Measurements from ENCODE around the gene PLCB1. TPM values are rescaled to one million over a fixed set of nuclear protein-coding genes. Genes with fewer than 3 reads are reported as not detected.

PLCB1 gene
- total RNA-seq, 2 donors from 2014 or later, result 7.3 to 45.5 TPM

DNA sequence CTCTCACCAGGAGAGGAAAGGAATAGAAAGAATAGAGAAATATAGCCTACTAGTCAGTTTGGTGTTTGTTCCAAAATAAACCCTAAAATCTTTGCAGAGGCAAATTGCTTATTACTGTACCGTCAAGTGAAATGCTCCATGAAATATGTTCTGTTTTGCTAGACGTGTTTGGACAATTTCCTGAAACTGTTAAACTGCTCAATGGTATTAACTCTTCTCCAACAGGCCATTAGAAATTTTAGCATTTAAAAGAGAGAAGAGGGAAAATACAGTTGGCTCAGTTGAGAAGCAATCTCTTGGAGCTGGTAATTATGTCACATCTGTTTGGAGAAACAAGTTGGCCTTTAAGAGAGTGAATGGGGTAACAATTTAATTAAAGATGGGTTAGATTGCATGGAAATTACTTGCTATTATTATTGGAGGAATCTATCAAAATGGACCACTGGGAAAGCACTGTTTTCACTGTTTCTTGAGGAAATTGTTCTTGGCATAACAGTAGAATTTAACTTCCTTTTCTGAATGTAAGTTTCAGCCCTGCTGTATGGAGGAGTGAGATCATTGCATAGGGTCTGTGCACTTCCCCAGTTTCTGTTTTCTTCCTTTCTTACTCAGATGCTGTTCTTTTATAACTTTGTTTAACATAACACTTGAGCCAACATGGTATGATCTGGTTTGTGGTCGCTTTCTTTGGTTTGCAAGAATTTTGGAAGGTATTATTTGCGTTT lies 373.6 kb downstream of the PLCB1 start:
- DNase-seq (ENCODE audit: low spot score), result no peak
- Histone ChIP-seq H3K27ac (no peak overlapping the region), H3K27me3 (no peaks in the 10 kb centered on the region), H3K4me3 (no peak overlapping the region), H3K4me1 (no peaks in the 10 kb centered on the region), H3K36me3 (no peaks in the 10 kb centered on the region), H3K9me3 (no peaks in the 10 kb centered on the region)
- TF ChIP-seq, protein P1, sequence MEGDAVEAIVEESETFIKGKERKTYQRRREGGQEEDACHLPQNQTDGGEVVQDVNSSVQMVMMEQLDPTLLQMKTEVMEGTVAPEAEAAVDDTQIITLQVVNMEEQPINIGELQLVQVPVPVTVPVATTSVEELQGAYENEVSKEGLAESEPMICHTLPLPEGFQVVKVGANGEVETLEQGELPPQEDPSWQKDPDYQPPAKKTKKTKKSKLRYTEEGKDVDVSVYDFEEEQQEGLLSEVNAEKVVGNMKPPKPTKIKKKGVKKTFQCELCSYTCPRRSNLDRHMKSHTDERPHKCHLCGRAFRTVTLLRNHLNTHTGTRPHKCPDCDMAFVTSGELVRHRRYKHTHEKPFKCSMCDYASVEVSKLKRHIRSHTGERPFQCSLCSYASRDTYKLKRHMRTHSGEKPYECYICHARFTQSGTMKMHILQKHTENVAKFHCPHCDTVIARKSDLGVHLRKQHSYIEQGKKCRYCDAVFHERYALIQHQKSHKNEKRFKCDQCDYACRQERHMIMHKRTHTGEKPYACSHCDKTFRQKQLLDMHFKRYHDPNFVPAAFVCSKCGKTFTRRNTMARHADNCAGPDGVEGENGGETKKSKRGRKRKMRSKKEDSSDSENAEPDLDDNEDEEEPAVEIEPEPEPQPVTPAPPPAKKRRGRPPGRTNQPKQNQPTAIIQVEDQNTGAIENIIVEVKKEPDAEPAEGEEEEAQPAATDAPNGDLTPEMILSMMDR (IDR thresholded peaks at IDR 0.05), result no peak

DNA sequence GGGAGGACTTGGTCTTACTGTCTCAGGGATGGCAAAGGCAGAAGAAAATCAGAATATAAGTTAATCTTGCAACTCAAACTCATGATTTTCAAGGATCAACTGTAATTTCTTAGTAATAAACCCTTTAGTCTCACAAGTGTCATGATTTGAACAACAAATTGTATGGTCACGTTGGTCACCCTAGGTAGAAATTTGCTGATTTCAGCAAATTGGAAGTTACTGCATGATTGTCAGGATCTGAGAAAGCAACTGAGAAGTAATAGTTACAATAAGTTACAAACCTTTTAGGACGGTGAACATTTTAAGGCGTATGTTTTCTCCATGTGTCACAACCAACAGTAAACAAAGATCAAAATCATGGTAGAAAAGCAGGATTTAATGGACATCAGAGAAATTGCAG lies 375.2 kb downstream of the PLCB1 start:
- Histone ChIP-seq H3K36me3 (no peaks in the 10 kb centered on the region), H3K9me3 (no peaks in the 10 kb centered on the region), H3K4me1 (no peaks in the 10 kb centered on the region), H3K27ac (no peak overlapping the region), H3K27me3 (no peaks in the 10 kb centered on the region), H3K4me3 (no peak overlapping the region)
- DNase-seq (ENCODE audit: low spot score), result no peak
- TF ChIP-seq, protein P1 (IDR thresholded peaks at IDR 0.05), result no peak

DNA sequence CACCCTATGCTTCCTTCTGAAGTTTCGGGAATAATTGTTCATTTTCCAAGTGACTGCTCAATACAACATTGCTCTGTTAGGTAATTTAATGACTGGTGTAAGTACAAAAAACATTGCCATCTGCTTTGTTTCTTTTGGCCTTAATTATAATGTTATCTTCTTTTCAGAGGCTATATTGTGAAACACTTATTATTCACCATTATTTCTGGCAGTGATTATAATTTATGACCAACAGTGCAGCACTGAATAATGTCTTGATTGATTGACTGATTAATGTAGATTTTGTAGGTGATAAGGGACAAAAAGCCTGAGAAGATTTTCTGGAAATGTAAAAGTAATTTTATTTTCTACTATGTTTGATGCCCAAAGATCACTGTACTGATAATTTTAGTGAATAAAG lies 377.7 kb downstream of the PLCB1 start:
- TF ChIP-seq, protein P1 (IDR thresholded peaks at IDR 0.05), result no peak
- H3K9me3 ChIP-seq, result no peaks in the 10 kb centered on the region
- H3K27ac ChIP-seq, result no peak overlapping the region
- no peak for DNase-seq (ENCODE audit: low spot score)
- no peaks in the 10 kb centered on the region for H3K27me3 ChIP-seq
- H3K4me1 ChIP-seq, result no peaks in the 10 kb centered on the region
- H3K4me3 ChIP-seq, result no peak overlapping the region
- no peaks in the 10 kb centered on the region for H3K36me3 ChIP-seq

DNA sequence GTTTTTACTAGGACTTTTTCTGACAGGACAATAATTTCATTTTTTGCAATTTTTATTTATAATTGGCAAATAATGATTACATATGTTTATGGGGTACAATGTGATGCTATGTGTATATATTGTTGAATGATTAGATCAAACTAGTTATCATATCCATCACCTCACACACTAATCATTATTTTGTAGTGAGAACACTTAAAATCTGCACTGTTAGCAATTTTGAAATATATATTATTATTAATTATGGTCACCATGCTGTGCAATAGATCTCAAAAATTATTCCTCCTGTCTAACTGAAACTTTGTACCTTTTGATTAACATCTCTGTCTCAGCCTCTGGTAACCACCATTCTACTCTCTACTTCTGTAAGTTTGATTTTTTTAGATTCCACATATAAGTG lies 378.7 kb downstream of the PLCB1 start:
- Histone ChIP-seq H3K4me1 (no peaks in the 10 kb centered on the region), H3K27ac (no peak overlapping the region), H3K9me3 (no peaks in the 10 kb centered on the region), H3K27me3 (no peaks in the 10 kb centered on the region), H3K36me3 (no peaks in the 10 kb centered on the region), H3K4me3 (no peak overlapping the region)
- TF ChIP-seq, protein P1 (IDR thresholded peaks at IDR 0.05), result no peak
- no peak for DNase-seq (ENCODE audit: low spot score)

DNA sequence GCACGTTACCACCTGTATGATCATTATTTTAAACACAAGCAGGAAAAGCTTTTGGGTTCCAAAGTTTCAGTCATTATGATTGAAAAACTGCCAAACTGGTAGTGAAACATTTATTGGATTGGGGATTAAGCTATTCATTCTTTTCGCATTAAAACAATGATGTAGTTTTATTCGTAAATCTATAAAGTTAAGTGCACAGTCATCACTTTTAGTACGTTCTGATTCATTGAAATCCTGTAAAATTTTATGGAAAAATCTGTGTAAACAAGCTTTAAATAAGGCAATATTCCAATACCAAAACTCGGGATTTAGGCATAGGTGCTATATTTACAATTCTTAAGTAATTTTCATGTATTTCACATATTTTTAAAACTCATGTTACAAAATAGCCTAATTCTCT lies 379.9 kb downstream of the PLCB1 start:
- TF ChIP-seq, protein P1 (IDR thresholded peaks at IDR 0.05), result no peak
- no peaks in the 10 kb centered on the region for H3K4me1 ChIP-seq
- H3K27me3 ChIP-seq, result no peaks in the 10 kb centered on the region
- H3K9me3 ChIP-seq, result no peaks in the 10 kb centered on the region
- no peak overlapping the region for H3K27ac ChIP-seq
- no peak overlapping the region for H3K4me3 ChIP-seq
- H3K36me3 ChIP-seq, result no peaks in the 10 kb centered on the region
- no peak for DNase-seq (ENCODE audit: low spot score)

Measured in right atrium auricular region (tissue), 2 donors.